T-helper 9 cell (primary cell): ENCODE measurements around the gene DFFA.
"Not testable (repeated sequence)": the region's sequence is repeated elsewhere in the genome, so short reads cannot be mapped to it uniquely, and the experiment has no call there.

Experiments used
- DNase-seq: peaks from one replicate; pipeline ENCODE4 v3.0.0-alpha.2; 2020

The DFFA gene

GRCh38 chr1:10425826-10426534 is 46.3 kb downstream of the DFFA start:
- not testable (repeated sequence) for DNase-seq

- DNase-seq = no peak
Measured at GRCh38 chr1:10424651-10425050, 47.7 kb downstream of the DFFA start.

- DNase-seq = no peak
Measured at GRCh38 chr1:10424034-10424433, 48.3 kb downstream of the DFFA start.

- no peak for DNase-seq
Measured at GRCh38 chr1:10421637-10422036, 50.7 kb downstream of the DFFA start.

- no peak for DNase-seq
Measured at GRCh38 chr1:10419351-10419750, 53.0 kb downstream of the DFFA start.

- DNase-seq = not testable (repeated sequence)
Measured at GRCh38 chr1:10418741-10419140, 53.6 kb downstream of the DFFA start.

GRCh38 chr1:10415967-10416366 is 56.4 kb downstream of the DFFA start:
- not testable (repeated sequence) for DNase-seq

- DNase-seq = no peak
Measured at GRCh38 chr1:10415211-10415930, 57.0 kb downstream of the DFFA start.

- DNase-seq = no peak
Measured at GRCh38 chr1:10407201-10407600, 65.1 kb downstream of the DFFA start.
